Trophoblast cell (in vitro differentiated cells and primary cell): ENCODE results near the gene PPP6C.

Experiments used
- DNase-seq, 2 donors: peaks; one replicate each; pipeline ENCODE4 v3.0.0-alpha.2; 2016
- H2AFZ ChIP-seq: 2 replicates; pipeline ENCODE4 v1.6.1; 2013; ENCODE audit warnings: low read length, moderate library complexity, mild to moderate bottlenecking; ENCODE audit not compliant: insufficient read depth, poor library complexity
- H2AK5ac ChIP-seq: 2 replicates; pipeline ENCODE4 v1.6.1; 2013; ENCODE audit warnings: mild to moderate bottlenecking, low read length
- H2BK120ac ChIP-seq: 2 replicates; pipeline ENCODE4 v1.6.1; 2013; ENCODE audit warnings: low read length, mild to moderate bottlenecking, moderate library complexity; ENCODE audit not compliant: insufficient read depth, poor library complexity
- H2BK12ac ChIP-seq: 2 replicates; pipeline ENCODE4 v1.6.1; 2013; ENCODE audit warnings: mild to moderate bottlenecking, low read length, moderate library complexity
- H2BK5ac ChIP-seq: 2 replicates; pipeline ENCODE4 v1.6.1; 2013; ENCODE audit warnings: low read length, low read depth, moderate library complexity, mild to moderate bottlenecking; ENCODE audit not compliant: poor library complexity
- H3K14ac ChIP-seq: 2 replicates; pipeline ENCODE4 v1.6.1; 2013; ENCODE audit warnings: mild to moderate bottlenecking, low read length
- H3K18ac ChIP-seq: 2 replicates; pipeline ENCODE4 v1.6.1; 2013; ENCODE audit warnings: mild to moderate bottlenecking, low read length
- H3K23ac ChIP-seq: 2 replicates; pipeline ENCODE4 v1.6.1; 2013; ENCODE audit warnings: low read length
- H3K27ac ChIP-seq: 2 replicates; pipeline ENCODE4 v1.5.1; 2013; ENCODE audit warnings: low read depth, mild to moderate bottlenecking, inconsistent platforms, low read length, moderate library complexity
- H3K27me3 ChIP-seq: 2 replicates; pipeline ENCODE4 v1.6.1; 2013; ENCODE audit warnings: inconsistent platforms, mild to moderate bottlenecking, low read length, moderate library complexity; ENCODE audit not compliant: insufficient read depth
- H3K36me3 ChIP-seq, 2 experiments: 1 replicate in 1 of 2; 2 replicates in 1 of 2; pipeline ENCODE4 v1.6.1; 2013; ENCODE audit warnings: low read length in 2 of 2, mild to moderate bottlenecking in 2 of 2, moderate library complexity in 1 of 2; ENCODE audit not compliant: insufficient read depth in 2 of 2, control insufficient read depth in 1 of 2
- H3K4ac ChIP-seq: 2 replicates; pipeline ENCODE4 v1.6.1; 2013; ENCODE audit warnings: low read depth, mild to moderate bottlenecking, low read length, moderate library complexity
- H3K4me1 ChIP-seq, 2 experiments: 1 replicate in 1 of 2; 2 replicates in 1 of 2; pipeline ENCODE4 v1.6.1; 2013; ENCODE audit warnings: low read length in 2 of 2, mild to moderate bottlenecking in 2 of 2, moderate library complexity in 1 of 2; ENCODE audit not compliant: insufficient read depth in 2 of 2, control insufficient read depth in 1 of 2
- H3K4me2 ChIP-seq: 2 replicates; pipeline ENCODE4 v1.6.1; 2013; ENCODE audit warnings: inconsistent platforms, mild to moderate bottlenecking, low read length, moderate library complexity
- H3K4me3 ChIP-seq: 2 replicates; pipeline ENCODE4 v1.5.1; 2013; ENCODE audit warnings: mild to moderate bottlenecking, low read depth, low read length, inconsistent platforms
- H3K79me1 ChIP-seq: one replicate; pipeline ENCODE4 v1.6.1; 2013; ENCODE audit warnings: low read length
- H3K79me2 ChIP-seq: 2 replicates; pipeline ENCODE4 v1.6.1; 2013; ENCODE audit warnings: low read length, mild to moderate bottlenecking; ENCODE audit not compliant: control insufficient read depth, insufficient read depth, poor library complexity
- H3K9ac ChIP-seq: 2 replicates; pipeline ENCODE4 v1.6.1; 2013; ENCODE audit warnings: mild to moderate bottlenecking, low read length
- H3K9me3 ChIP-seq: 2 replicates; pipeline ENCODE4 v1.6.1; 2013; ENCODE audit warnings: low read depth, mild to moderate bottlenecking, control low read depth, inconsistent platforms, low read length; ENCODE audit not compliant: insufficient read depth
- H4K12ac ChIP-seq: 2 replicates; pipeline ENCODE4 v1.6.1; 2013; ENCODE audit warnings: low read depth, mild to moderate bottlenecking, low read length, moderate library complexity
- H4K8ac ChIP-seq: 2 replicates; pipeline ENCODE4 v1.6.1; 2013; ENCODE audit warnings: low read depth, mild to moderate bottlenecking, low read length, moderate library complexity
- H4K91ac ChIP-seq: one replicate; pipeline ENCODE4 v1.6.1; 2013; ENCODE audit warnings: low read depth, mild to moderate bottlenecking, low read length, moderate library complexity
- WGBS: extraction: QIAGEN DNeasy Blood & Tissue Kit; methylation state at CpG from one replicate; pipeline ENCODE4 v1.1.7; 2013; ENCODE audit warnings: missing lambda C conversion rate; ENCODE audit not compliant: insufficient read length, insufficient coverage; ENCODE audit errors: extremely low coverage; 5-methylcytosine and 5-hydroxymethylcytosine counted together

The PPP6C gene

GRCh38 chr9:125190361-125190801 is 778 bp upstream of the PPP6C start:
- peaks cover 8% of the 10 kb centered on the region for H3K79me1 ChIP-seq
- H3K79me2 ChIP-seq: peaks cover 16% of the 10 kb centered on the region
- no peaks in the 10 kb centered on the region for H3K27me3 ChIP-seq
- no peak overlapping the region for H2BK5ac ChIP-seq
- H3K9me3 ChIP-seq: no peaks in the 10 kb centered on the region
- peak overlapping the region; percentile 71 for H3K4me2 ChIP-seq
- peak overlapping the region; percentile 85 for H2BK12ac ChIP-seq
- H3K36me3 ChIP-seq: no peaks in the 10 kb centered on the region
- H2BK120ac ChIP-seq: no peak overlapping the region
- WGBS: no CpG with 5 or more reads among the region's 14 CpGs
- DNase-seq: no peak
- no peak overlapping the region for H3K14ac ChIP-seq
- H3K18ac ChIP-seq: no peak overlapping the region
- peak overlapping the region; percentile 94 for H4K12ac ChIP-seq
- no peak overlapping the region for H3K4me3 ChIP-seq
- H3K4me1 ChIP-seq: peaks cover 2 to 5% of the 10 kb centered on the region in 2 experiments
- H2AFZ ChIP-seq: peak overlapping the region; percentile 76
- no peak overlapping the region for H3K9ac ChIP-seq
- H4K91ac ChIP-seq: peak overlapping the region; percentile 61
- peak overlapping the region; percentile 70 for H3K4ac ChIP-seq
- H2AK5ac ChIP-seq: no peak overlapping the region
- H4K8ac ChIP-seq: peak overlapping the region; percentile 86
- H3K27ac ChIP-seq: peak overlapping the region; percentile 53
- H3K23ac ChIP-seq: no peak overlapping the region

GRCh38 chr9:125189011-125189360 is 617 bp downstream of the PPP6C start:
- DNase-seq: peak; percentile 21 to 37
- peak overlapping the region; percentile 71 for H3K4ac ChIP-seq
- H2AK5ac ChIP-seq: no peak overlapping the region
- H3K4me2 ChIP-seq: peak overlapping the region; percentile 67
- peak overlapping the region; percentile 90 for H4K8ac ChIP-seq
- no peak overlapping the region for H3K14ac ChIP-seq
- no peak overlapping the region for H3K23ac ChIP-seq
- H3K36me3 ChIP-seq: no peaks in the 10 kb centered on the region
- H3K18ac ChIP-seq: no peak overlapping the region
- H3K79me2 ChIP-seq: peaks cover 16% of the 10 kb centered on the region
- peak overlapping the region; percentile 98 for H3K9ac ChIP-seq
- no peak overlapping the region for H2BK5ac ChIP-seq
- H2AFZ ChIP-seq: peak overlapping the region; percentile 84
- peaks cover 2 to 5% of the 10 kb centered on the region in 2 experiments for H3K4me1 ChIP-seq
- H3K4me3 ChIP-seq: peak overlapping the region; percentile 99
- H2BK12ac ChIP-seq: no peak overlapping the region
- H3K79me1 ChIP-seq: peaks cover 8% of the 10 kb centered on the region
- H2BK120ac ChIP-seq: no peak overlapping the region
- H3K27ac ChIP-seq: no peak overlapping the region
- H3K9me3 ChIP-seq: no peaks in the 10 kb centered on the region
- H3K27me3 ChIP-seq: no peaks in the 10 kb centered on the region
- H4K12ac ChIP-seq: peak overlapping the region; percentile 79
- WGBS: no CpG with 5 or more reads among the region's 26 CpGs
- no peak overlapping the region for H4K91ac ChIP-seq

DNA sequence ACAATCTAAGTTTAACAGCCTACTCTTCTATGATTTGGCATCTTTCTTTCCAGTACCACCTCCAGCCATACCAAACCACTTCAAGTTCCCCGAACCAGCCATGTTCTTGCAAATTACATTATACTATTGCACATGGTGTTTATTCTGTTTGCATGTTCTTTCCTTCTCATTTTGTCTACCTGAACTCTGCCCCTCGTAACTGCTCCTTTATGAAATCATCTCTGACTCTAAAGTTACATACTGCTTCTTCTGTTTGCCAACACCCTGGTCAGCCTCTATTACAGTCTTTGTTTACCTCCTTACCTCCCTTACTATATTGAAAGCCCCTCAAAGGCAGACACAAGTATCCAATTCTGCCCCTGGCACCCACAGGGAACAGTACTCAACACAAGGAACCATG is 6.0 kb downstream of the PPP6C start:
- no peak for DNase-seq
- H3K4me1 ChIP-seq: no peaks in the 10 kb centered on the region
- WGBS: no CpG with 5 or more reads among the region's 2 CpGs

DNA sequence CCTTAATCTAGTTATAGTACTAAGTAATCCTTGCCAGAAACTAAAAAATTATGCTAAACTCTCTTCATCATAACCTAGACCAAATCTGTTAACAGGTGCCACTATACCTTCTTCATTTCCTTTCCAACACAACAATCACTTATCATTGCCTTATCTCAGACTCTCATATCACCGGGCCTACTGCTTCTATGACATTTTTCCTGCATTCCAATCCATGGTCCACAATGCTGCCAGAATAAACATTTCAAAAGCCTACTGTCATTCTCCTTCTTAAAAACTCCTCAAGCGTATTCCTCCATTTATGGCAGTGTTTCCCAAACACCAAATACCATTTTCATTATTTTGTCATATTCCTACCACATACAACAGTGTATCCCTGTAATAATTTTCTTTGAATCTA is 6.5 kb downstream of the PPP6C start:
- no peak overlapping the region for H2AK5ac ChIP-seq
- H3K4ac ChIP-seq: no peak overlapping the region
- DNase-seq: peak in 1 of 2 donors; percentile 63
- H3K27me3 ChIP-seq: no peaks in the 10 kb centered on the region
- no peaks in the 10 kb centered on the region for H3K9me3 ChIP-seq
- no peak overlapping the region for H3K9ac ChIP-seq
- H3K79me1 ChIP-seq: no peaks in the 10 kb centered on the region
- H4K12ac ChIP-seq: no peak overlapping the region
- no peaks in the 10 kb centered on the region for H3K36me3 ChIP-seq
- H3K23ac ChIP-seq: no peak overlapping the region
- H3K14ac ChIP-seq: no peak overlapping the region
- H3K18ac ChIP-seq: no peak overlapping the region
- H4K8ac ChIP-seq: no peak overlapping the region
- H3K79me2 ChIP-seq: peaks cover 2% of the 10 kb centered on the region
- no peak overlapping the region for H2BK120ac ChIP-seq
- H2AFZ ChIP-seq: no peak overlapping the region
- no peak overlapping the region for H4K91ac ChIP-seq
- H3K4me2 ChIP-seq: no peak overlapping the region
- no peak overlapping the region for H2BK5ac ChIP-seq
- WGBS: no CpG with 5 or more reads among the region's 2 CpGs
- H3K27ac ChIP-seq: no peak overlapping the region
- H2BK12ac ChIP-seq: no peak overlapping the region
- no peaks in the 10 kb centered on the region for H3K4me1 ChIP-seq
- H3K4me3 ChIP-seq: no peak overlapping the region

More for the DNA sequence above, 6.0 kb downstream of the PPP6C start:
- Histone ChIP-seq H2AK5ac (no peak overlapping the region), H3K14ac (no peak overlapping the region), H3K9me3 (no peaks in the 10 kb centered on the region), H4K91ac (no peak overlapping the region), H3K27ac (no peak overlapping the region), H2BK12ac (no peak overlapping the region), H4K12ac (no peak overlapping the region), H2AFZ (no peak overlapping the region), H3K18ac (no peak overlapping the region), H2BK120ac (no peak overlapping the region), H3K9ac (no peak overlapping the region), H3K4me2 (no peak overlapping the region), H3K36me3 (no peaks in the 10 kb centered on the region), H3K27me3 (no peaks in the 10 kb centered on the region), H2BK5ac (no peak overlapping the region), H3K4me3 (no peak overlapping the region), H3K4ac (peak overlapping the region; percentile 2), H3K23ac (no peak overlapping the region), H4K8ac (no peak overlapping the region), H3K79me2 (peaks cover 5% of the 10 kb centered on the region), H3K79me1 (no peaks in the 10 kb centered on the region)
